Tibial artery (tissue), 4 donors: ENCODE measurements around the gene PSMG3.
A peak's percentile ranks its signal among the peaks of the same experiment; 100 is the strongest.

Source experiments
- DNase-seq, 2 donors: peaks; one replicate each; pipeline ENCODE4 v3.0.0-alpha.2; 2019
- H3K27ac ChIP-seq, 2 donors: fragments of 200-600 bp; sonication (generic) in 1 of 2; 1 replicate in 1 of 2; 2 replicates in 1 of 2; pipeline ENCODE4 v1.5.1; 2018 to 2019; ENCODE audit warnings: mild to moderate bottlenecking in 1 of 2
- H3K27me3 ChIP-seq, 2 donors: fragments of 200-600 bp; sonication (generic) in 1 of 2; one replicate each; pipeline versions ENCODE4 v1.5.1 to v1.6.0; 2016 to 2019
- H3K36me3 ChIP-seq, 3 donors: fragments of 200-600 bp; sonication (generic) in 2 of 3; one replicate each; pipeline ENCODE4 v1.5.1; 2016 to 2019; ENCODE audit warnings: mild to moderate bottlenecking in 2 of 3
- H3K4me1 ChIP-seq, 4 donors: fragments of 200-600 bp; sonication (generic) in 2 of 4; 1 replicate in 3 of 4; 2 replicates in 1 of 4; pipeline ENCODE4 v1.5.1; 2016 to 2019
- H3K4me3 ChIP-seq, 2 donors: fragments of 200-600 bp; sonication (generic) in 1 of 2; 1 replicate in 1 of 2; 2 replicates in 1 of 2; pipeline ENCODE4 v1.5.1; 2018 to 2019; ENCODE audit warnings: mild to moderate bottlenecking in 2 of 2
- H3K9me3 ChIP-seq, 3 donors: fragments of 200-600 bp; sonication (generic) in 1 of 3; one replicate each; pipeline ENCODE4 v1.5.1; 2016 to 2019
- intact Hi-C: fragments of 100-400 bp; cut with DNase I; formaldehyde crosslinking; loops from one replicate; pipeline ENCODE4 v1.15.0; 2023; ENCODE audit warnings: low total_unique reads
- TF ChIP-seq, protein P1 (sequence below), 2 experiments: fragments of 200-600 bp in 1 of 2; fragments of 450-650 bp in 1 of 2; IDR thresholded peaks; one replicate each; pipeline ENCODE4 v1.5.1; 2017 to 2019; ENCODE audit warnings: antibody characterized with exemption in 2 of 2, mild to moderate bottlenecking in 1 of 2, moderate library complexity in 1 of 2

The PSMG3 gene

DNA sequence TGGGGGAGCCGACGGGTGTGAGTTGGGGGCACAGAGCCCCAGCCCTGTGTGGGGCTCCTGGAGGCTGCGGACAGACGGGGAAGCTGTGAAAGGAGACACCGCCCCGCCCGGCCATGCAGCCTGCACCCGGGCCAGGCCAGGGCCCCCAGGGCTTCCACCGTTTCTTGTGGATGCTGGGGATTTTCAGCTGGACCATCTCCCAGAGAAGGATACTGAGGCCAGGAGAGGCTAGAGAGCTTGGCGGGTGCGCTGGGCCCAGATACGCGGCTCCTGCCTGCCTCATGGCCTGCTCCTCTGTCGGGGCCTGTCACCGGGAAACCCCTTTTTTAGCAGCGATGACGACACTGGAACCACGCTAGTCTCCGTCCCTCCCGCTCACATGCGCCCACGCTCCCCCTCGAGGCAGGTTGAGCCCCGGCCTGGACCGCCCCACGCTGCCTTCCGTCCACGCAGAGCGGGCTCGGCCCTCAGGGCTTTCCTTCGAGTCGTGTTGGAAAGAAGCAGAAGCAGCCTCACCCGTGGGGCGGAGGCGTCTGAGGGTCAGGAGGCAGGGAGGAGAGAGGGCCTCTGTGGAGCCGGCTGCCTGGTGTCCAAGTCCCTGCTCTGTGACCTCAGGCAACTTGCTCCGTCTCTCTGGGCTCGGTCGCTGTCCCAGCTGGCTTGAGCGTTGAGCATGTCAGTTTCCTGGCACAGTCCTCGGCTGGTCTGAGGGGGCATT is 25.5 kb downstream of the PSMG3 start:
- DNase-seq, result peak in 1 of 2 donors; percentile 69
- H3K9me3 ChIP-seq, result no peaks in the 10 kb centered on the region
- H3K27me3 ChIP-seq, result no peaks in the 10 kb centered on the region
- H3K36me3 ChIP-seq, result peaks cover 35 to 87% (median 60%) of the 10 kb centered on the region in 3 donors
- TF ChIP-seq, protein P1, sequence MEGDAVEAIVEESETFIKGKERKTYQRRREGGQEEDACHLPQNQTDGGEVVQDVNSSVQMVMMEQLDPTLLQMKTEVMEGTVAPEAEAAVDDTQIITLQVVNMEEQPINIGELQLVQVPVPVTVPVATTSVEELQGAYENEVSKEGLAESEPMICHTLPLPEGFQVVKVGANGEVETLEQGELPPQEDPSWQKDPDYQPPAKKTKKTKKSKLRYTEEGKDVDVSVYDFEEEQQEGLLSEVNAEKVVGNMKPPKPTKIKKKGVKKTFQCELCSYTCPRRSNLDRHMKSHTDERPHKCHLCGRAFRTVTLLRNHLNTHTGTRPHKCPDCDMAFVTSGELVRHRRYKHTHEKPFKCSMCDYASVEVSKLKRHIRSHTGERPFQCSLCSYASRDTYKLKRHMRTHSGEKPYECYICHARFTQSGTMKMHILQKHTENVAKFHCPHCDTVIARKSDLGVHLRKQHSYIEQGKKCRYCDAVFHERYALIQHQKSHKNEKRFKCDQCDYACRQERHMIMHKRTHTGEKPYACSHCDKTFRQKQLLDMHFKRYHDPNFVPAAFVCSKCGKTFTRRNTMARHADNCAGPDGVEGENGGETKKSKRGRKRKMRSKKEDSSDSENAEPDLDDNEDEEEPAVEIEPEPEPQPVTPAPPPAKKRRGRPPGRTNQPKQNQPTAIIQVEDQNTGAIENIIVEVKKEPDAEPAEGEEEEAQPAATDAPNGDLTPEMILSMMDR (IDR thresholded peaks at IDR 0.05), result no peak
- H3K4me1 ChIP-seq, result peaks cover 0 to 18% (median 6%) of the 10 kb centered on the region in 4 donors
- H3K27ac ChIP-seq, result no peak overlapping the region
- intact Hi-C loops, result no loop called here
- H3K4me3 ChIP-seq, result no peak overlapping the region

DNA sequence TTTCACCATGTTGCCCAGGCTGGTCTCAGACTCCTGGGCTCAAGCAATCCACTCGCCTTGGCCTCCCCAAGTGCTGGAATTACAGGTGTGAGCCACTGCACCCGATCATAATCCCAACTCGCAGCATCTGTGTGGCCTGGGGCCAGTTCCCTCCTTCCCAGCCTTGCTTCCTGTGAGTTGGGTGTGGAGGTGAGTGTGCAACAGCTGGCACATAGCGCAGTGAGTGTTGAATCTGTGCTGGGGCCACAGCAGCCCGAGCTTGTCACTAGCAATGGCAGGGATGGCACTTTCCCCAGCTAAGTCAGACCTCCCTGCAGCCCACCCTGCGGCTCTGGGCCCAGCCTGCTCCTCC is 26.0 kb downstream of the PSMG3 start:
- H3K4me1 ChIP-seq, result peaks cover 0 to 24% (median 12%) of the 10 kb centered on the region in 4 donors
- no peak overlapping the region for H3K4me3 ChIP-seq
- no peaks in the 10 kb centered on the region for H3K9me3 ChIP-seq
- H3K27me3 ChIP-seq, result no peaks in the 10 kb centered on the region
- intact Hi-C loops, result no loop called here
- TF ChIP-seq, protein P1 (IDR thresholded peaks at IDR 0.05), result no peak
- H3K36me3 ChIP-seq, result peaks cover 35 to 89% (median 60%) of the 10 kb centered on the region in 3 donors
- DNase-seq, result no peak
- no peak overlapping the region for H3K27ac ChIP-seq

DNA sequence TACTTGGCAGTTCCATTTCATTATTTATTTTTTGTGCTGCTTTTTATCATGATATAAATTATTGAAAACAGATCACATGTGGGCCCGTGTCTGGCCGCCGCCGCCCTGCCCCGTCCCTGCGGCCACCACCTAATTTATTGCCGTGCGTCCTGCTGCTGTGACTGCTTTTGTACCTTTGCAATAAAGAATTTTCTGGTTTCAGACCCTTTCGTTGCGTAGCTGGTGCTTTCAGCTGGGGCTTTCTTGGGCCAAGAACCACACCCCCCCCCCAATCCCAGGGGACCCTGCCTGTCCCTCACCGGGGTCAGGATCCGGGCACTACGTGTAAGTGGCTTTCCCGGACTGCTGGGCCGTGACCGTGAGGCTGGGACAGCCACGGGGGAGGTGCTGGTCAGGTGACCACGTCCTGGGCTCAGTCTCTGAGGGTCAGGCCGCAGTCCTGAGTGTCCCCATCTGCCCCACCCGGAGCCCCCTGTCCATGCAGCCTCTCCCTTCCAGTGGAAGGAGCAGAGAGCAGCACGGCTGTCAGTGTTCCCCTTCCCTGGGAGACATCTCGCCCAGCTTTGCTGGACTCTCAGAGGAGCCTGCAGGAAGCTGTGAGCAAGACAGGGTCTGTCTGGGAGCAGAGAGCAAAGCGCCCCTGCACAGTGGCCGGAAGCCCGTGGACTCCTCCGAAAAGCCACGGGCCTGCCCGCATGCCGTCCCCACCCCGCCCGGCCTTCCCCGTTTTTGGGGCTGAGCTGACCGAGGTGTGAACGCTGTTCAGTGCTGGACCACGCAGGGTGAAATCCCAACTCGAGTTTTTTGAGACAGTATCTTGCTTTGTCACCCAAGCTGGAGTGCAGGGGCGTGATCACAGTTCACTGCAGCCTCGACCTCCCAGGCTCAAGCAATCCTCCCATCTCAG is 26.7 kb downstream of the PSMG3 start:
- no peaks in the 10 kb centered on the region for H3K9me3 ChIP-seq
- DNase-seq, result peak in 1 of 2 donors; percentile 76
- H3K4me1 ChIP-seq, result peaks cover 0 to 31% (median 18%) of the 10 kb centered on the region in 4 donors
- TF ChIP-seq, protein P1 (IDR thresholded peaks at IDR 0.05), result no peak
- H3K27ac ChIP-seq, result peak overlapping the region in 1 of 2 donors; percentile 29
- peaks cover 35 to 84% (median 60%) of the 10 kb centered on the region in 3 donors for H3K36me3 ChIP-seq
- H3K27me3 ChIP-seq, result no peaks in the 10 kb centered on the region
- no peak overlapping the region for H3K4me3 ChIP-seq
- intact Hi-C loops, result no loop called here

DNA sequence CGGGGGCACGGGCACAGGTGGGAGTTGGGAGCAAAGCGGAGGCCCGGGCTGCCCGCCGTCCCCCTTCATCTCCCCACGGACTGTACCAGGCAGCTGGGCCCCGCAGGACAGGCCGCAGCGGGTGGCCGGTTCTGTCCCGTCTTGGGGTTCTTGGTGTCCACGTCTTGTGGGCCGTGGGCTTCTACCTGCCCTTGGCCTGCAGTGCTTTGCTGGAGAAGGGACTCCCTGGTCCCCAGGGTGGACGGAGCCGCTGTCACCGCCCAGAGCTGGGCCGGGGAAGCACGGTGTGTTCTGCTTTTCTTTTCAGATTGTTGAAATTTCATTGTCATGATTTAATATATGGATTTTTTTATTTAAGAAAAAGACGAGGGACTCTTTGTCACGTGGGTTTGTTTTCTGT is 27.5 kb downstream of the PSMG3 start:
- H3K27me3 ChIP-seq, result no peaks in the 10 kb centered on the region
- TF ChIP-seq, protein P1 (IDR thresholded peaks at IDR 0.05), result no peak
- intact Hi-C loops, result no loop called here
- H3K27ac ChIP-seq, result no peak overlapping the region
- no peaks in the 10 kb centered on the region for H3K9me3 ChIP-seq
- peaks cover 0 to 31% (median 22%) of the 10 kb centered on the region in 4 donors for H3K4me1 ChIP-seq
- DNase-seq, result no peak
- H3K36me3 ChIP-seq, result peaks cover 35 to 79% (median 60%) of the 10 kb centered on the region in 3 donors
- no peak overlapping the region for H3K4me3 ChIP-seq

DNA sequence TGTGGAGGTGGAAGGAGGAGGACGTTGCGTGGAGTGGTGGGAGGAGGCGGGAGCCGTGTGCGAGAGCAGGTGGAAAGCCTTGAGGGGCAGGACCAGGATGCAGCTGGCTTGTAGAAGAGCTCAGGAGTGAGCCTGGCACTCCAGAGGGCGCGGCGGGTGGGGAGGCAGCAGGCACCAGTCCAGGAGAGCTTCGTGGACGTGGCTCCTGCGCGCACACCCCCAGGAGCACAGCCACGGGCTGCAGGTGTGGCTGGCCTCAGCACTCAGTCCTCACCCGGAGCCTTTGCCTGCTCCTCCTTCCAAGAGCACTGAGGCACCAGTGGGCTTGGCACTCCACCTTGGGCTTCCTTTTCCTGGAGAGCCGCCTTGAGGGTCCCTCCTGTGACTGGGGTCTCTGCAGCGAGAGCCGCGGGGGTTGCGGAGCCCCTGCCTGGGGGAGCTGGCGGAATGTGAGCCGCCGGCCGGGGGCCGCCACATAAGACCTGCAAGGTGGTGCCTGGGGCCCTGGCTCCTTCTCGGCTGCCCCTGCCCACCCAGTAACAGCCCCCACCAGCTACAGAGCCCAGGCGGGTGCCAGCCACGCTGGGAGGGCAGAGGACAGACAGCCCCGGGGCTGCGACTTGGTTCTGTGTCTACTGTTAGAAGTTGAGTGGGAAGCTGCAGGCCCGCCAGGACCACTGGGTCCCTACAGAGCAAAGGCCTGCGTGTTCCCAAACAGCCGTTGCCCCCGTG is 28.2 kb downstream of the PSMG3 start:
- peaks cover 35 to 72% (median 60%) of the 10 kb centered on the region in 3 donors for H3K36me3 ChIP-seq
- H3K9me3 ChIP-seq, result no peaks in the 10 kb centered on the region
- TF ChIP-seq, protein P1 (IDR thresholded peaks at IDR 0.05), result no peak
- no peaks in the 10 kb centered on the region for H3K27me3 ChIP-seq
- peak; percentile 24 to 67 for DNase-seq
- no peak overlapping the region for H3K4me3 ChIP-seq
- intact Hi-C loops, result no loop called here
- peaks cover 0 to 36% (median 27%) of the 10 kb centered on the region in 4 donors for H3K4me1 ChIP-seq
- no peak overlapping the region for H3K27ac ChIP-seq
